T-helper 1 cell treated with Interleukin-12 subunit alpha and Interleukin-12 subunit beta and Interleukin-4 antibody, amounts not matched to agents 30 ng/mL and 1 ng/mL, for 36 hours (primary cell): Measurements from ENCODE around the gene ZMPSTE24. TPM values are rescaled to one million over a fixed set of nuclear protein-coding genes. Genes with fewer than 3 reads are reported as not detected.

ENCODE experiments used
- intact Hi-C: fragments of 100-400 bp; cut with micrococcal nuclease; formaldehyde crosslinking; loops from one replicate; pipeline ENCODE4 v1.15.1; 2024
- total RNA-seq: library from RNA; stranded (reverse); gene quantifications from 2 replicates; pipeline ENCODE4 v1.2.3, GENCODE V29; 2022

Gene ZMPSTE24
- total RNA-seq, 1 donor from 2014 or later = 40.5 TPM

GRCh38 chr1:40257313-40257687, 736 bp upstream of the ZMPSTE24 start:
- intact Hi-C loops = loop anchor here (1.0 to 5.0 kb wide), 8 partner anchors 16 to 605 kb away; partner anchors contain the start of genes CITED4, NFYC and ZNF684

GRCh38 chr1:40258445-40258769, 371 bp downstream of the ZMPSTE24 start:
- intact Hi-C loops = loop anchor here (1.0 to 5.0 kb wide), 9 partner anchors 57 to 604 kb away; partner anchors contain the start of genes CAP1, CITED4, NFYC and RLF

GRCh38 chr1:40264354-40264781, 6.3 kb downstream of the ZMPSTE24 start:
- intact Hi-C loops = no loop called here

GRCh38 chr1:40265298-40265697, 7.3 kb downstream of the ZMPSTE24 start:
- intact Hi-C loops = no loop called here

- intact Hi-C loops = no loop called here
Observed at GRCh38 chr1:40265919-40266318, 7.9 kb downstream of the ZMPSTE24 start.

- intact Hi-C loops = no loop called here
Observed at GRCh38 chr1:40266786-40267535, 8.9 kb downstream of the ZMPSTE24 start.

- intact Hi-C loops = no loop called here
Observed at GRCh38 chr1:40267767-40268187, 9.7 kb downstream of the ZMPSTE24 start.

GRCh38 chr1:40268211-40268610, 10.2 kb downstream of the ZMPSTE24 start:
- intact Hi-C loops = no loop called here

GRCh38 chr1:40270152-40270834, 12.3 kb downstream of the ZMPSTE24 start:
- intact Hi-C loops = no loop called here

GRCh38 chr1:40272653-40273213, 14.7 kb downstream of the ZMPSTE24 start:
- intact Hi-C loops = no loop called here

- intact Hi-C loops = no loop called here
Observed at GRCh38 chr1:40273547-40274166, 15.6 kb downstream of the ZMPSTE24 start.

- intact Hi-C loops = no loop called here
Observed at GRCh38 chr1:40274331-40274730, 16.3 kb downstream of the ZMPSTE24 start.

- intact Hi-C loops = no loop called here
Observed at GRCh38 chr1:40276122-40276521, 18.1 kb downstream of the ZMPSTE24 start.

- intact Hi-C loops = no loop called here
Observed at GRCh38 chr1:40281853-40282252, 23.8 kb downstream of the ZMPSTE24 start.

- intact Hi-C loops = no loop called here
Observed at GRCh38 chr1:40291293-40291692, 33.3 kb downstream of the ZMPSTE24 start.

GRCh38 chr1:40299366-40300248, 41.6 kb downstream of the ZMPSTE24 start:
- intact Hi-C loops = no loop called here

GRCh38 chr1:40300249-40300567, 42.2 kb downstream of the ZMPSTE24 start:
- intact Hi-C loops = no loop called here

GRCh38 chr1:40300651-40301050, 42.6 kb downstream of the ZMPSTE24 start:
- intact Hi-C loops = no loop called here

GRCh38 chr1:40301066-40301465, 43.0 kb downstream of the ZMPSTE24 start:
- intact Hi-C loops = no loop called here

GRCh38 chr1:40301541-40302299, 43.7 kb downstream of the ZMPSTE24 start:
- intact Hi-C loops = no loop called here
